GM18870 (cell line): Measurements from ENCODE around the gene KCTD3.
A peak's percentile ranks its signal among the peaks of the same experiment; 100 is the strongest.

Experiments
- ATAC-seq: cut with Tn5 transposase; IDR thresholded peaks from one replicate; pipeline ENCODE4 v1.9.1; 2021; ENCODE audit warnings: moderate library complexity; ENCODE audit not compliant: unreplicated experiment

The KCTD3 gene

GRCh38 chr1:215566556-215567490, at the start of gene KCTD3:
Gene KCTD3, plus strand, starts transcription at chr1:215567304. Its CDS starts 382 bp downstream, at chr1:215567686.
- ATAC-seq, result peak; percentile 45

DNA sequence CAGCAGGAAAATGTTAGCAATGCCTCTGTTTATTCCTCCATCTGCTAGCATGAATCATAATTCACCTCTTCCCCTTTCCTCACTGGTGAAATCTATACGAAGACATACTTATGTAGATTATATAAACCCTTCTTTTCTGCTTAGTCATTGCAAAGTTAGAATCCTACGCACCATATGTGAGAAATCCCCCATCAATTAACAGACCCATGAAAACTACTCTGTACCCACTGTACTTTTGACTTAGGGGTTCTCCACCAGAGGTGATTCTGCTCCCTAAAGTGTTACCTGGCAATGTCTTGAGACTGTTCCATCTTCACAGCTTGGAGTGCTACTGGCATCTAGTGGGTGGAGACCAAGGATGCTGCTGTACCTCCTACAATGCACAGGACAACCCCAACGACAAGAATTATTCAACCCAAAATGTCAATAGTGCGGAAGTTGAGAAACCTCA, 49.6 kb upstream of the KCTD3 start:
- no peak for ATAC-seq

- ATAC-seq, result no peak
Measured at GRCh38 chr1:215518594-215518993, 48.5 kb upstream of the KCTD3 start.

DNA sequence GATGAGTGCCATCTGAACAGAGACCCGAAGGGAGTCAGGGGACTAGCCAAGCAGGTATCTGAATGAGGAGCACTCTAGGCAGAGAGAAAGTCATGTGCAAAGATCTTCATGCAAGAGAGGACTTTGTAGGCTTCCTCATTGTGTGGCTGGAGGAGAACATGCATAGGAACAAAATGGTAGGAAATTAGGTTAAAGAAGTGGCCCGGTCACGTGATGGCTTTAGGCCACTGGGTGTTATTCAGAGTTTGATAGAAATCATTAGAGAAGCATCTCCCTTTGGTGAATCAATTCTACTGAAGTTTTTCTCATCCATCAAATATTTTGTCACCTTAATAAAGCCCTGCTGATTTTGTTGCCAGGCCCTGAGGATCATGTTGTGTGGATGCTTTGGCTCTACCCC, 45.8 kb upstream of the KCTD3 start:
- ATAC-seq, result no peak

DNA sequence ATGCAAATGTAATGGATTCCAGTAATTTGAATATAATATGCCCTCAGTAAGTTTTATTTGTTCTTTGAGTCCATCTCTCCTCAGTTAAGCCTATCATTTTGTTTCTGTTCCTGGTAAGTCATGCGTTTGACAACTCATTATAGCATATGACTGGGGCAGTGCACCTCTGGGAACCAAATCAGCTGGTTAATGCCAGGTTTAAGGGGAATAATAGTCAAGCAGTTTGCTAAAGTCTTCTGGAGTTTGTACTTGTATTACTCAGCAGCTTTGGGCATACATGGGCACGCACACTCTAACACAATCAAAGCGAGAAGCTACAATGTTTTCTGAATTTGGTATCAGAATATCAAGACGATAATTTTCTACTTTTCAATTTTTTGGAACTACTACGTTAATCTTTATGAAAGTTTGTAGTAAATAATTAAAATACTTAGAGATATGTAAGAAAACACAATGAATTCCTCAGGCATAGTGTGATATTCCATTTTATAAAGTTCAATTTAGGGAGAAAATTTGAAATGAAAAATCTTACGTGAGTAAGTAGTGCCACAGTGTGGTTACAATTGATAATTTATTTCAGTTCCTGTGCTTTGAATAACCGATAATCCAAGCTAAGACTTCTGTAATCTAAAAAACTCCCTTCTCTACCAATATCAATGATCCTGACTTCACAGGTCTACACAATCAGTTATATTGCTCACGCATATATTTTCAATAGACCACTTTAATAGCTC, 43.8 kb upstream of the KCTD3 start:
- ATAC-seq, result no peak

DNA sequence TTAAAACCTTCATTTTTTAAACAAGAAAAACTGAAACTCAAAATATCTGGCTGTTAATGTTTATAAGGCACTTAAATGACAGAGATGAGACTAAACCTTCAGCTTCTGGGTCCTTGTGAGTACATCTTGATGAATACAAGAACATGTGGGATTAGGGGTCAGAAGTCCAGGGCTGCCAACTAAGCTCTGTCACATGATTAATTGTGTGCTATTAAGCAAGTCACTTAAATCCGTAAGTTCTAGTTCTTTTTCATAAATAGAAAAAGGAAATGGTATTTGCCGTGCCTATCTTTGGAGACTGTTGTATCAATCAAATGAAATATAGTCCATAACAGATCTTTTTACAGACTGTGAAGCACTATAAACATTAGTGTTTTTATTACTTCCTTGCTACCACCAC, 43.2 kb upstream of the KCTD3 start:
- ATAC-seq, result no peak

GRCh38 chr1:215526147-215526845, 40.8 kb upstream of the KCTD3 start:
- ATAC-seq, result peak; percentile 33

DNA sequence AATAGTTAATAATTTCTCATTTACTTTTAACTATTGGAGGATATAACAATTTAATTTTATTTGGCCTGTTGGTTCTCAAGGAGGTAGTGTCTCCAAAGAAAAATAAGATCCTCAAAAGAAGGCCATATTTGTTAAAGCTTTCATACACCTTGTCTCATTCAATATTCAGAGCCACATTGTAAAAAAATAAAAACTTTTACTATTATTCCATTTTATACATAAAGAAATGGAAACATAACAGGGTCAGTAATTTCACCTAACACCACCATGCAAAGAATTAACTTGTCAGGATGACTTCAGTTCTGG, 40.3 kb upstream of the KCTD3 start:
- ATAC-seq, result no peak

DNA sequence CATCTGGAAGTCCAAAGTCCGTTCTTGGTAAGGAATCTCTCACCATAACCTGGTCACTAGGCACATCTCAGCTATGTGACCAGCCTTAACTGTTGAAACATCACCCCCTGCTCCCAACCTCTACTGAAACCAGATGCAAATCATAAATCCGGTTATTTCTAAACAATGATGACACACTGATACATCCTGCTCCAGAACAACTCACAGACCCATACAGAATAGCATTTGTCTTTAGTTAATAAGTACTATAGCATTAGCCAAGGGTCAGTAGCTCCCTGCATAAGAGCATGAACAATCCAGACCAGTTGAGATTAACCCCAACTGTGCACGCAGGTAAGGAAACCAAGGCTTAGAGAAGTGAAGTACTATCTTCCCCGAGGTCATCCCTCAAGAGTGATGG, 38.0 kb upstream of the KCTD3 start:
- peak; percentile 80 for ATAC-seq

DNA sequence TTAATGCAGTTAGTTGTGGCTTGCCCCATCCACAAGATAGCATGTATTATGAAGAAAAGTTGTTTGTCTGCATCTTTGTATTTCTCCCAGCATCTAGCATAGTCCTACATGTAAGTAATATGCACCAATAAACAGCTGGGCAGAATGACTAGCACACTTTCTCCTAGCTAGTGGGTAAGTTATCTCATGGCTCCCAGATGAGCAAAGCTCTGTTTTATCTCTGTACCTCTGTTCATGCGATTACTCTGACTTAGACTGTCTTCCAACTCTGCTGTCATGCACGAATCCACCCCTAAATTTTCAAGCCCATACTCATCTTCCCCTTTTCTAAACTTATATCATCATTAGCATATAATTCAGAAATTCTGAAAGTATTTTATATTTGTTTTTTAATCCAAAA, 37.5 kb upstream of the KCTD3 start:
- no peak for ATAC-seq

- no peak for ATAC-seq
Measured at GRCh38 chr1:215530401-215530984, 36.6 kb upstream of the KCTD3 start.

DNA sequence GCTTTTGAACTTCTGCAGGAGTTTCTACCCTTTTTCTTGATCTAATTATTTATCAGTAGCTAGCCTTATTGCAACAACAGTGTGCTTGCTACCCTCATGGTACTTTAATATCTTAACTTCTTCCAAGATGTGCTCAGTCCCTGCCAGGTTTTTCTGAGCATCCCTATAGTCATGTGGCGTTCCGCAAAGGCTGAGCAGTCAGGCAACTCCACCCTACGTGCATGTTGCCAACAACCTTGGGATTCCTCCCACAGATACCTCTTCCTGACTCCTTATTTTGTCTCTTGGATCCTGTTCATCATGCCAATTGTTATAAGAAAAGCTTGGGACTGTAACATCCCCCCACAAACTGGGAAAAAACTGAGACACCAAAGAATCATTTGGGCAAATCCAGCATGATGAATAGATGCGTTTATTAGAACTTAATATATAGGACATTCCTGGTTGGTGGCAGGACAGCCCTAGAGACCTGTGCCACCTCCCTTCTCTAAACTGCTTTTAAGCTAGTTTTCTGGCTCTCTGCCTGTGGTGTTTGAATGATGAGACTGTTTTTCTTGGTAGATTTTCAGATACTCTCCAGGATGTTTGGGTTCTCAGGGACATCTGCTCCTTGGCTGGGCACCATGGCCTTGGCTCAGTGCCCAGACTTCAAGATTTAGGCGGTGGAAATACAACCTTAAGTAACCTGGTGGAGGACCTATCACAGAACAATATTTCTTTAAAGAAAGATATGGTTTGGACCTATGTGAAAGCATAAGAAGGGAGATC, 27.1 kb upstream of the KCTD3 start:
- ATAC-seq, result no peak

DNA sequence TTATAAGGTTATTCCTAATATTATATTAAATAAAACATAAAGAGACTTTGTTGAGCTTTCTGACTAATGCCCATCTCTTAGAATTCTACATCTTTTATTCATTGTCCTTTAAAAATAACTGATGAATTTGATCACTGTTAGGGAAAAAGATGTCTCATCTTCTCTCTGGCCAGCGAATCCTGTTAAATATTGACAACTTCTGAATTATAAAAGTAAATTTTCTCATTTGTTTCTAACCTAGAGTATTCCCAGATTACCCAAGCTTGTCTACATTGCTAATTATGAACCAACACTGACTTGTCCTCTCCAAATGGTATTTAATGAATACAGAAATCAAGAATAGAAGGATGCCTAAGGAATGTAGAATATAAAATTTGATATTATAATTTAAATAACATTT, 24.8 kb upstream of the KCTD3 start:
- ATAC-seq, result no peak

- ATAC-seq, result peak; percentile 98
Measured at GRCh38 chr1:215543191-215543606, 23.9 kb upstream of the KCTD3 start.

GRCh38 chr1:215543806-215544205, 23.3 kb upstream of the KCTD3 start:
- ATAC-seq, result no peak

DNA sequence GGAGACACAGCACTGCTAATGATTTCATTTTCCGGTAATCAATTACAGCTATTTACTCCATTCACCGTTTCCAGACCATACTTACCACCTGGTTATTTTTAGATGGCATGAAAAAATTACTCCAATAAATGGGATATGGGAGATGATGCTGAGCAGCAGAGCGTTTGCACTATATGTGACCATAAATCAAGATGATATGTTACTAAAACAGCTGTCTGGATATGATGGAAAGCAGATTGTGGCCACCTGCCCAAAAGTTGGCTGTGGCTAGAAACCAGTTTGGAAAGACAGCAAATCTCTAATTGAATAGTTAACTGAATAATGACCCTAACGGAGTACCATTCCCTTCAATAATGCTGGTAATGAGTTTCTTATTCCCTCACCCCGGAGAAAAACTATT, 22.5 kb upstream of the KCTD3 start:
- ATAC-seq, result no peak

- ATAC-seq, result no peak
Measured at GRCh38 chr1:215545096-215545495, 22.0 kb upstream of the KCTD3 start.

GRCh38 chr1:215547011-215547410, 20.1 kb upstream of the KCTD3 start:
- ATAC-seq, result no peak

GRCh38 chr1:215551806-215552205, 15.3 kb upstream of the KCTD3 start:
- ATAC-seq, result no peak

GRCh38 chr1:215554865-215555264, 12.2 kb upstream of the KCTD3 start:
- no peak for ATAC-seq
